H9 (cell line): Measurements from ENCODE around the gene FPGS. TPM values are rescaled to one million over a fixed set of nuclear protein-coding genes. Genes with fewer than 3 reads are reported as not detected.

ENCODE experiments used
- DNase-seq: peaks from one replicate; pipeline ENCODE4 v3.0.0-alpha.2; 2017
- H2AFZ ChIP-seq: one replicate; pipeline ENCODE4 v1.6.1; 2013; ENCODE audit warnings: mild to moderate bottlenecking, low read length, control low read depth, moderate library complexity
- H2AK5ac ChIP-seq: 2 replicates; pipeline ENCODE4 v1.6.1; 2013; ENCODE audit warnings: low read length, control low read depth, mixed read lengths; ENCODE audit not compliant: insufficient read length
- H2BK120ac ChIP-seq: one replicate; pipeline ENCODE4 v1.6.1; 2013; ENCODE audit warnings: low read depth, mild to moderate bottlenecking, low read length, control low read depth, inconsistent platforms; ENCODE audit not compliant: poor library complexity, severe bottlenecking
- H2BK12ac ChIP-seq: 2 replicates; pipeline ENCODE4 v1.6.1; 2013; ENCODE audit warnings: low read length, control low read depth, mixed read lengths, low read depth; ENCODE audit not compliant: insufficient read length
- H2BK15ac ChIP-seq: 2 replicates; pipeline ENCODE4 v1.6.1; 2013; ENCODE audit warnings: low read depth, low read length, control low read depth
- H2BK20ac ChIP-seq: one replicate; pipeline ENCODE4 v1.6.1; 2013; ENCODE audit warnings: low read depth, mild to moderate bottlenecking, low read length, control low read depth, inconsistent platforms; ENCODE audit not compliant: poor library complexity, severe bottlenecking
- H2BK5ac ChIP-seq: 2 replicates; pipeline ENCODE4 v1.6.1; 2013; ENCODE audit warnings: low read length, control low read depth, mixed read lengths; ENCODE audit not compliant: insufficient read length
- H3K14ac ChIP-seq: 2 replicates; pipeline ENCODE4 v1.6.1; 2013; ENCODE audit warnings: low read length, control low read depth; ENCODE audit not compliant: insufficient read depth
- H3K18ac ChIP-seq: 2 replicates; pipeline ENCODE4 v1.6.1; 2013; ENCODE audit warnings: low read depth, mild to moderate bottlenecking, mixed read lengths, low read length, control low read depth; ENCODE audit not compliant: insufficient read length
- H3K23ac ChIP-seq: 2 replicates; pipeline ENCODE4 v1.6.1; 2013; ENCODE audit warnings: low read length, control low read depth, mixed read lengths, low read depth; ENCODE audit not compliant: insufficient read length
- H3K23me2 ChIP-seq: 2 replicates; pipeline ENCODE4 v1.6.1; 2013; ENCODE audit warnings: low read depth, mild to moderate bottlenecking, mixed read lengths, low read length, control low read depth; ENCODE audit not compliant: insufficient read length, poor library complexity, severe bottlenecking
- H3K27ac ChIP-seq: 2 replicates; pipeline ENCODE4 v1.5.1; 2013; ENCODE audit warnings: low read length, control low read depth, mixed read lengths, low read depth; ENCODE audit not compliant: insufficient read length
- H3K27me3 ChIP-seq: 2 replicates; pipeline ENCODE4 v1.6.1; 2013; ENCODE audit warnings: low read length, control low read depth, inconsistent platforms; ENCODE audit not compliant: insufficient read depth
- H3K4ac ChIP-seq: 2 replicates; pipeline ENCODE4 v1.6.1; 2013; ENCODE audit warnings: low read depth, mild to moderate bottlenecking, control low read depth, inconsistent platforms, low read length, moderate library complexity
- H3K4me1 ChIP-seq: 2 replicates; pipeline ENCODE4 v1.6.1; 2013; ENCODE audit warnings: low read length, control low read depth, inconsistent platforms; ENCODE audit not compliant: insufficient read depth
- H3K4me2 ChIP-seq: 2 replicates; pipeline ENCODE4 v1.6.1; 2013; ENCODE audit warnings: low read length, control low read depth, mixed read lengths; ENCODE audit not compliant: insufficient read length, insufficient read depth
- H3K56ac ChIP-seq: 2 replicates; pipeline ENCODE4 v1.6.1; 2013; ENCODE audit warnings: low read depth, mild to moderate bottlenecking, mixed read lengths, low read length, control low read depth; ENCODE audit not compliant: insufficient read length
- H3K79me1 ChIP-seq: 2 replicates; pipeline ENCODE4 v1.6.1; 2013; ENCODE audit warnings: low read depth, mild to moderate bottlenecking, moderate library complexity, low read length, control low read depth, inconsistent platforms; ENCODE audit not compliant: insufficient read depth, poor library complexity, severe bottlenecking
- H3K79me2 ChIP-seq: 2 replicates; pipeline ENCODE4 v1.6.1; 2013; ENCODE audit warnings: low read length, control low read depth, inconsistent platforms; ENCODE audit not compliant: insufficient read depth
- H3K9ac ChIP-seq: 2 replicates; pipeline ENCODE4 v1.6.1; 2013; ENCODE audit warnings: low read length, control low read depth, mixed read lengths; ENCODE audit not compliant: insufficient read length; ENCODE audit errors: extremely low read depth
- H3K9me3 ChIP-seq: one replicate; pipeline ENCODE4 v1.6.1; 2013; ENCODE audit warnings: low read depth, low read length, inconsistent platforms; ENCODE audit not compliant: control insufficient read depth
- H3T11ph ChIP-seq: one replicate; pipeline ENCODE4 v1.6.1; 2013; ENCODE audit warnings: mild to moderate bottlenecking, low read length, control low read depth, inconsistent platforms
- H4K20me1 ChIP-seq: one replicate; pipeline ENCODE4 v1.6.1; 2013; ENCODE audit not compliant: control insufficient read depth, insufficient read length, insufficient read depth
- H4K5ac ChIP-seq: 2 replicates; pipeline ENCODE4 v1.6.1; 2013; ENCODE audit warnings: low read depth, mild to moderate bottlenecking, mixed read lengths, low read length, control low read depth; ENCODE audit not compliant: insufficient read length
- H4K8ac ChIP-seq: replicated peaks from 2 replicates; pipeline ENCODE4 v1.6.1; 2013; ENCODE audit warnings: low read length, control low read depth, mixed read lengths, low read depth; ENCODE audit not compliant: insufficient read length
- H4K91ac ChIP-seq: 2 replicates; pipeline ENCODE4 v1.6.1; 2013; ENCODE audit warnings: low read depth, mild to moderate bottlenecking, moderate library complexity, mixed read lengths, low read length, control low read depth; ENCODE audit not compliant: insufficient read length
- H3K27ac Mint-ChIP-seq, 3 experiments: 2 replicates in 2 of 3; 3 replicates in 1 of 3; pipeline ENCODE4 v1.8.0; 2020 to 2021; ENCODE audit warnings: mixed read lengths in 3 of 3, mild to moderate bottlenecking in 1 of 3, moderate library complexity in 1 of 3
- H3K27me3 Mint-ChIP-seq: 2 replicates; pipeline ENCODE4 v1.8.0; 2021; ENCODE audit warnings: low read depth, mild to moderate bottlenecking, moderate library complexity, mixed read lengths
- H3K36me3 Mint-ChIP-seq, 3 experiments: 2 replicates in 2 of 3; 3 replicates in 1 of 3; pipeline ENCODE4 v1.8.0; 2020 to 2021; ENCODE audit warnings: low read depth in 3 of 3, mixed read lengths in 3 of 3; ENCODE audit not compliant: insufficient read depth in 1 of 3
- H3K4me1 Mint-ChIP-seq, 2 experiments: 2 replicates each; pipeline ENCODE4 v1.8.0; 2020; ENCODE audit warnings: mixed read lengths in 2 of 2
- H3K4me3 Mint-ChIP-seq, 2 experiments: 2 replicates in 1 of 2; 3 replicates in 1 of 2; pipeline ENCODE4 v1.8.0; 2020 to 2021; ENCODE audit warnings: mild to moderate bottlenecking in 2 of 2, mixed read lengths in 2 of 2, moderate library complexity in 1 of 2
- H3K9me3 Mint-ChIP-seq, 2 experiments: 2 replicates in 1 of 2; 3 replicates in 1 of 2; pipeline ENCODE4 v1.8.0; 2020; ENCODE audit warnings: mild to moderate bottlenecking in 2 of 2, mixed read lengths in 2 of 2, moderate library complexity in 1 of 2
- CTCF ChIP-seq: fragments of 200-600 bp; sonication (generic); conservative IDR thresholded peaks from 3 replicates; pipeline ENCODE4 v1.8.0; 2021; ENCODE audit warnings: antibody characterized with exemption, mild to moderate bottlenecking
- WGBS: extraction: QIAGEN DNeasy Blood & Tissue Kit; methylation state at CpG from one replicate; pipeline ENCODE4 v1.1.7; 2013; ENCODE audit warnings: missing lambda C conversion rate, low lambda C conversion rate, mixed read lengths; ENCODE audit not compliant: insufficient read length; ENCODE audit errors: extremely low coverage; 5-methylcytosine and 5-hydroxymethylcytosine counted together
- total RNA-seq: library from RNA; stranded (reverse); gene quantifications from 2 replicates; pipeline ENCODE4 v1.2.1, GENCODE V29; 2021

The FPGS gene
- total RNA-seq, 1 experiment from 2014 or later, result 68.4 TPM

- DNase-seq, result no peak
- H2AFZ ChIP-seq, result no peak overlapping the region
- H3K27me3 Mint-ChIP-seq, result no peaks in the 10 kb centered on the region; the same call in none of the 2 replicates
- H3K9me3 Mint-ChIP-seq, result no peaks in the 10 kb centered on the region
- peaks cover 0 to 2% (median 0%) of the 10 kb centered on the region in 3 experiments; a peak in 1 of 7 replicates for H3K36me3 Mint-ChIP-seq
- no peak overlapping the region for H3K9ac ChIP-seq
- H3K18ac ChIP-seq, result no peak overlapping the region
- no peak overlapping the region for H3K14ac ChIP-seq
- H3T11ph ChIP-seq, result no peak overlapping the region
- WGBS, result no CpG with 5 or more reads among the region's 29 CpGs
- no peak for TF ChIP-seq CTCF
- no peak overlapping the region; a peak in 1 of 7 replicates for H3K27ac Mint-ChIP-seq
- H3K23me2 ChIP-seq, result peaks cover 3% of the 10 kb centered on the region
- no peak overlapping the region for H2AK5ac ChIP-seq
- H3K27me3 ChIP-seq, result no peaks in the 10 kb centered on the region
- H3K4me2 ChIP-seq, result no peak overlapping the region
- H3K4me1 ChIP-seq, result no peaks in the 10 kb centered on the region
- H2BK12ac ChIP-seq, result no peak overlapping the region
- no peaks in the 10 kb centered on the region for H3K79me1 ChIP-seq
- H3K79me2 ChIP-seq, result no peaks in the 10 kb centered on the region
- no peak overlapping the region for H2BK120ac ChIP-seq
- no peaks in the 10 kb centered on the region for H3K9me3 ChIP-seq
- no peak overlapping the region for H3K56ac ChIP-seq
- H4K20me1 ChIP-seq, result no peaks in the 10 kb centered on the region
- H2BK5ac ChIP-seq, result no peak overlapping the region
- H3K4me3 Mint-ChIP-seq, result no peak overlapping the region
- H2BK15ac ChIP-seq, result no peak overlapping the region
- H3K23ac ChIP-seq, result no peak overlapping the region
- no peak overlapping the region for H2BK20ac ChIP-seq
- H3K4me1 Mint-ChIP-seq, result peaks cover 4 to 14% of the 10 kb centered on the region in 2 experiments
- H4K8ac ChIP-seq, result no peak overlapping the region
- H3K4ac ChIP-seq, result no peak overlapping the region
- H3K27ac ChIP-seq, result no peak overlapping the region
- no peak overlapping the region for H4K91ac ChIP-seq
- no peak overlapping the region for H4K5ac ChIP-seq
Measured at GRCh38 chr9:127862075-127863011, 59.7 kb downstream of the FPGS start.
